Measurements from ENCODE around the gene ATP10A. TPM values are rescaled to one million over a fixed set of nuclear protein-coding genes. Genes with fewer than 3 reads are reported as not detected.
A peak's percentile ranks its signal among the peaks of the same experiment; 100 is the strongest.
"Not testable (repeated sequence)": the region's sequence is repeated elsewhere in the genome, so short reads cannot be mapped to it uniquely, and the experiment has no call there.

ATP10A gene
- total and polyA plus RNA-seq, 9 donors = 0.28 to 3.2 (median 1.1) TPM

DNA sequence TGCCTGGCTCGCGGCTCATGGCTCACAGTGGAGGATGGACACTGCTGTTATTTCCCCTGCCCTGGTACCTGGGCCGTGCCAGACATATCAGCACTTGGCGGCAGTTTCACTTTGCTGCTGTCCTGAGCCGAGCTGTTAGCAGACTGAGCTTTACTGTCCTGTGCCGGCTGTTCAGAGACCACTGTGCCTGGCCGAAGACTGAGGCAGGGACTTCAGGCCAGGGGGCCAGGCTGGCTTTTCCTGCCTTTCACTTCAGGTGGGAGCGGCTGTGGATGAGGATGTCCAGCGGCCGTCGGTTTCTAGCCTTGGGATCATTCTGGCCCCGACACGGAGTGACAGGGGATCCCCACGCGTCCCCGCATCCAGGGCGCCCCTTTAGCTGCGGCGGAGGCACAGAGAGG is 1.1 kb downstream of the ATP10A start:
- Histone ChIP-seq H3K27me3 (no peaks in the 10 kb centered on the region), H3K27ac (peak overlapping the region in 1 of 2 donors; percentile 51), H3K4me1 (ENCODE audit: insufficient read depth) (peaks cover 6% of the 10 kb centered on the region), H3K4me3 (peak overlapping the region; percentile 42), H3K36me3 (no peaks in the 10 kb centered on the region), H3K9me3 (no peaks in the 10 kb centered on the region)
- no peak for DNase-seq
- intact Hi-C loops (cut with DNase I) = no loop called here
- TF ChIP-seq POLR2A (IDR thresholded peaks at IDR 0.05) (no peak), EP300 (IDR thresholded peaks at IDR 0.05) (no peak)
- TF ChIP-seq, protein P1, sequence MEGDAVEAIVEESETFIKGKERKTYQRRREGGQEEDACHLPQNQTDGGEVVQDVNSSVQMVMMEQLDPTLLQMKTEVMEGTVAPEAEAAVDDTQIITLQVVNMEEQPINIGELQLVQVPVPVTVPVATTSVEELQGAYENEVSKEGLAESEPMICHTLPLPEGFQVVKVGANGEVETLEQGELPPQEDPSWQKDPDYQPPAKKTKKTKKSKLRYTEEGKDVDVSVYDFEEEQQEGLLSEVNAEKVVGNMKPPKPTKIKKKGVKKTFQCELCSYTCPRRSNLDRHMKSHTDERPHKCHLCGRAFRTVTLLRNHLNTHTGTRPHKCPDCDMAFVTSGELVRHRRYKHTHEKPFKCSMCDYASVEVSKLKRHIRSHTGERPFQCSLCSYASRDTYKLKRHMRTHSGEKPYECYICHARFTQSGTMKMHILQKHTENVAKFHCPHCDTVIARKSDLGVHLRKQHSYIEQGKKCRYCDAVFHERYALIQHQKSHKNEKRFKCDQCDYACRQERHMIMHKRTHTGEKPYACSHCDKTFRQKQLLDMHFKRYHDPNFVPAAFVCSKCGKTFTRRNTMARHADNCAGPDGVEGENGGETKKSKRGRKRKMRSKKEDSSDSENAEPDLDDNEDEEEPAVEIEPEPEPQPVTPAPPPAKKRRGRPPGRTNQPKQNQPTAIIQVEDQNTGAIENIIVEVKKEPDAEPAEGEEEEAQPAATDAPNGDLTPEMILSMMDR (IDR thresholded peaks at IDR 0.05) = no peak
- 25 to 29% (median 27%) methylated on average over 18 to 19 of the region's 19 CpGs for WGBS, 3 donors

DNA sequence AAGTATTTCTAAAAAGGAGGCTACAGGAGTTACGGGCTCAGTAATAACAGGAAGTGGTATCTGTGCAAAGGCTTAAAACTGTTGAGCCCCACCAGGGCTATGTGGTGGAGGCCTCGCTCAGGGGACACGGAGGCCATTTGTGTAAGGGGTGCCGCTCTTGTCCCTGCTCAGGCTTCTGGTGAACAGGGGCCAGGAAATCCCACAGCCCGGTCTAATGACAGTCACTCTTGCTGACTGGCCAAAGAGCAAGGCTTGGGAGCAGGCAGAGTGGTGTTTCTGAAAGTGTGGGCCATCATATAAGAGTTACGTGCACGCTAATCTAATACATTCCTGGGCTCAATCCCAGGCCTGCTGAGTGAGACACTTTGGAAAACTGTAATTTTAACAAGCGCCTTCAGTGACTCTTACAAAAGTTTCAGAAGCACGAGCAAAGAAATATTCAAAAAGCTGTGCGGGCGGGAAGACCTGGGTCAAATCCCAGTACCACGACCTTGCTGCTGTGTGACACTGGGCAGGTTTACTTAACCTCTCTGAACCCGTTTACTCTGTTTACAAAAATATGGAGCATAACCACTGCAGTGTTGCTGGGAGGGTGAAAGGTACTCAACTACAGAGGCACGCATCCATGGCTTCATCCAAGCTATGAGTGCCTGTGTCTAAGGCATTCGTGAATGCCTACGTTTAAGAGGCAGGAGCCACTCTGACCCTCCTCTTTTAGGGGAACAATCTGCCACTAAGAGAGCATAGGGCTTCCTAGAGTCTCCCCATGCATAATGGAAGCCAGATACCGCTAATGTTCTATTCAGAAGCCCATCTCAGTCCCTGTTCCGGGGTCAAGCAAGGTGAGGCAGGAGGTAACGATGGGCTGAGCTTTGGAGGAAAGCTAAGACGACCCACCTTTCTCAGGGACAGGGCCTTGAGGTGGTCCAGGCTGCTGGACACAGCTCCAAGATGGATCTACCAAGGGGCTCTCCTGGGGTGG is 2.0 kb downstream of the ATP10A start:
- Histone ChIP-seq H3K9me3 (no peaks in the 10 kb centered on the region), H3K27ac (no peak overlapping the region), H3K36me3 (no peaks in the 10 kb centered on the region), H3K4me1 (ENCODE audit: insufficient read depth) (peaks cover 6% of the 10 kb centered on the region), H3K4me3 (peak overlapping the region; percentile 42), H3K27me3 (no peaks in the 10 kb centered on the region)
- intact Hi-C loops (cut with DNase I) = no loop called here
- no peak for DNase-seq
- 64 to 71% (median 66%) methylated on average over 20 of the region's 20 CpGs for WGBS, 3 donors
- TF ChIP-seq, protein P1 (IDR thresholded peaks at IDR 0.05) = no peak
- no peak for TF ChIP-seq EP300 (IDR thresholded peaks at IDR 0.05)
- no peak for TF ChIP-seq POLR2A (IDR thresholded peaks at IDR 0.05)

DNA sequence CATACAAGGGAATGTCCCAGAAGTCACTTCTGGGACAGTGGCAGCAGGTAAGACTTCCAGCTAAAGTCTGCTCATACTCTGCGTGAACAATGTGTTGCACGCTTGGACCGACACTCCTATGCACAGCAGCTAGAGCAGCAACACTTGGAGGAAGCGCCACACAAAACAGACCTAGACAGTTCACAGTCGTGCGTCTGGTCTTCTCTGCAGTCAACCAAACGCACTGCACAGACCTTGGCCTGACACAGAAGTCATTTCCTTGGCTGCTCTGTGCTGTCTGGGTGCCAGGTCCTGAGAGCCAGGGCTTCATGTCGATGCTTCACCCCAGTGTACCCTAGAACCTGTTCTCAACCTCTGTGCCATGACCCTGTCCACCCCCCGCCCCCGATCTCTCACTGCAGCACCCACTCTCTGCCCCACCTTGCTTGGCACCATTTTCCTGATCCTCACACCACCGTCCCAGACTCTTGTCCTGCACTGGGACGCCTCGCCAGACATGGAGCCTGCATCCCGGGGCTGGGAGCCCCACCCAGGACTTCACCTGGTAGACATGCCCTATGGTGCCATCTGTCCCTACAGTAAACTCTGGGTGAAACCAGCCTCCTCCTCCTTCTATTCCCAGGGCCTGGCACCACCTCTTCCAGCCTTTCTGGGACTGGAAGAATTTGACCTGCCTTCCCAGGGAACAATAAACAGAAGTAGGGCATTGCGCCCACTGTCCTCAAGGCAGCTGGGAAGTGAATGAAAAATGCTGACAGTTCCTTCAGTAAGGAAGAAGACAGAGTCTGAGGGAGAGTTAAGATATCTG is 3.1 kb downstream of the ATP10A start:
- 62 to 66% (median 65%) methylated on average over 15 of the region's 15 CpGs for WGBS, 3 donors
- Histone ChIP-seq H3K9me3 (no peaks in the 10 kb centered on the region), H3K4me1 (ENCODE audit: insufficient read depth) (peaks cover 6% of the 10 kb centered on the region), H3K36me3 (no peaks in the 10 kb centered on the region), H3K27me3 (no peaks in the 10 kb centered on the region), H3K27ac (no peak overlapping the region), H3K4me3 (no peak overlapping the region)
- intact Hi-C loops (cut with DNase I) = no loop called here
- TF ChIP-seq POLR2A (IDR thresholded peaks at IDR 0.05) (no peak), EP300 (IDR thresholded peaks at IDR 0.05) (no peak)
- TF ChIP-seq, protein P1 (IDR thresholded peaks at IDR 0.05) = no peak
- no peak for DNase-seq

DNA sequence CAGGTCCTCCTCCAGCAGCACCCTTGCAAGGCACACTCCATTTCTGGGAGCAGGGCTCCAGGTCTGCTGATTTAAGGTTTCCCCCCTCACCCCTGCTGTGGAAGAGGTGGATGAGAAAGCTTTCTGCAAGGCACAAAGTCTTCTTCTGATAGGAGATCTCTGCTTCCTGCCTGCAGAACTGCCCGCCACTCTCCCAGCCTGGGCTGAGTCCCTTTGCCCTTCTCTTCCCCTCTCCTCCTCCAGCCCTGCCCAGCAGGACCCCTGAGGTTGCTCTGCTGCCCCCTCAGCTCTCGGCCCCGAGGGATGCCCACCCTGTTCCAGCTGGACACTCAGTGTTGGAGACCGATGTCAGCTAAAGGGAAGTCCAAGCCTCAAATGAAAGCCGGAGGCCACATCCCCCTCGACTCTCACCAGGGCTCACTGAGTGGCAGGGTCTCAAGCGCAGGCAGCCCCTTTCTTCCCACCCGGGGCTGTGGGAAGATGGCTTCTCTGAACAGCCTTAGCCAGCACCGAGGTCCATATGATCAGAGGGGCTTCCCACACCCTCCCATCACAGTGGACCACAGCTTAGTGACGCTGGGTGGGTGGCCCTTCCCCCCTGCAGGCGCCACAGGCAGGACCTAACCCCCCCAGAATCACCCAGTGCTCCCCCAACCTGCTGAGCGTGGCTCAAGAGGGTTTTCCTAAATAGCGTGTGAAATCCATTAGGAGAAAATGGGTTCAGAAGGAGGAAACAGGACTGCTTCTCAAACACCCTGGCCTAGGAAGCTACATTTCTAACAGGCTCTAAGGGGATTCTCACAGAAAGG is 4.0 kb downstream of the ATP10A start:
- no peak for DNase-seq
- Histone ChIP-seq H3K27ac (no peak overlapping the region), H3K27me3 (no peaks in the 10 kb centered on the region), H3K4me1 (ENCODE audit: insufficient read depth) (peaks cover 6% of the 10 kb centered on the region), H3K4me3 (no peak overlapping the region), H3K36me3 (no peaks in the 10 kb centered on the region), H3K9me3 (no peaks in the 10 kb centered on the region)
- intact Hi-C loops (cut with DNase I) = no loop called here
- 80 to 86% (median 84%) methylated on average over 13 of the region's 13 CpGs for WGBS, 3 donors
- no peak for TF ChIP-seq EP300 (IDR thresholded peaks at IDR 0.05)
- TF ChIP-seq, protein P1 (IDR thresholded peaks at IDR 0.05) = no peak
- TF ChIP-seq POLR2A (IDR thresholded peaks at IDR 0.05) = no peak

DNA sequence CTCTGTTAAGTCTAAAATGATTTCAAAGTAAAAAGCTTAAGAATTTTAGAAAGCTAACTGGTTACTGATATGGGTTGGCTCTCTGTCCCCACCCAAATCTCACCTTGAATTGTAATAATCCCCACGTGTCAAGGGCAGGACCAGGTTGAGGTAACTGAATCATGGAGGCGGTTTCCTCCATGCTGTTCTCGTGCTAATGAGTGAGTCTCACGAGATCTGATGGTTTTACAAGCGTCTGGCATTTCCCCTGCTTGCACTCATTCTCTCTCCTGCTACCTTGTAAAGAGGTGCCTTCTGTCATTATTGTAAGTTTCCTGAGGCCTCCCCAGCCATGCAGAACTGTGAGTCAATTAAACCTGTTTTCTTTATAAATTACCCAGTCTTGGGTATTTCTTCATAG is 7.1 kb downstream of the ATP10A start:
- WGBS, 3 donors = 74 to 82% (median 80%) methylated on average over 5 of the region's 5 CpGs
- intact Hi-C loops (cut with DNase I) = not testable (repeated sequence)

More for the DNA sequence above, 7.1 kb downstream of the ATP10A start:
- H3K4me1 ChIP-seq (ENCODE audit: insufficient read depth); H3K4me3 ChIP-seq; H3K9me3 ChIP-seq; H3K36me3 ChIP-seq; DNase-seq; H3K27me3 ChIP-seq; H3K27ac ChIP-seq: not testable (repeated sequence)

Measured in ovary (tissue), 9 donors.